Keratinocyte (primary cell): Measurements from ENCODE around the gene SLC12A5.

Experiments used
- EZH2 ChIP-seq: IDR thresholded peaks from one replicate; pipeline ENCODE4 v1.6.1; 2012; ENCODE audit warnings: inconsistent platforms, mild to moderate bottlenecking, low read length, moderate library complexity
- TF ChIP-seq, protein P1 (sequence below), 3 experiments: IDR thresholded peaks in 1 of 3; conservative IDR thresholded peaks in 1 of 3; optimal IDR thresholded peaks in 1 of 3; 2 replicates in 2 of 3; 3 replicates in 1 of 3; pipeline versions ENCODE3 to v1.5.1; 2011; ENCODE audit warnings: low read length in 3 of 3, mild to moderate bottlenecking in 3 of 3, moderate library complexity in 2 of 3, control low read depth in 1 of 3, inconsistent platforms in 1 of 3; ENCODE audit not compliant: insufficient read depth in 2 of 3; ENCODE audit errors: extremely low read depth in 1 of 3

GRCh38 chr20:46002008-46002407, 27.0 kb upstream of the SLC12A5 start:
- TF ChIP-seq, protein P1, sequence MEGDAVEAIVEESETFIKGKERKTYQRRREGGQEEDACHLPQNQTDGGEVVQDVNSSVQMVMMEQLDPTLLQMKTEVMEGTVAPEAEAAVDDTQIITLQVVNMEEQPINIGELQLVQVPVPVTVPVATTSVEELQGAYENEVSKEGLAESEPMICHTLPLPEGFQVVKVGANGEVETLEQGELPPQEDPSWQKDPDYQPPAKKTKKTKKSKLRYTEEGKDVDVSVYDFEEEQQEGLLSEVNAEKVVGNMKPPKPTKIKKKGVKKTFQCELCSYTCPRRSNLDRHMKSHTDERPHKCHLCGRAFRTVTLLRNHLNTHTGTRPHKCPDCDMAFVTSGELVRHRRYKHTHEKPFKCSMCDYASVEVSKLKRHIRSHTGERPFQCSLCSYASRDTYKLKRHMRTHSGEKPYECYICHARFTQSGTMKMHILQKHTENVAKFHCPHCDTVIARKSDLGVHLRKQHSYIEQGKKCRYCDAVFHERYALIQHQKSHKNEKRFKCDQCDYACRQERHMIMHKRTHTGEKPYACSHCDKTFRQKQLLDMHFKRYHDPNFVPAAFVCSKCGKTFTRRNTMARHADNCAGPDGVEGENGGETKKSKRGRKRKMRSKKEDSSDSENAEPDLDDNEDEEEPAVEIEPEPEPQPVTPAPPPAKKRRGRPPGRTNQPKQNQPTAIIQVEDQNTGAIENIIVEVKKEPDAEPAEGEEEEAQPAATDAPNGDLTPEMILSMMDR (optimal IDR thresholded peaks at IDR 0.05 in 1 of 3, IDR thresholded peaks at IDR 0.05 in 1 of 3, conservative IDR thresholded peaks at IDR 0.05 in 1 of 3; ENCODE audit: extremely low read depth in 1 of 3, insufficient read depth in 2 of 3, low read length in 3 of 3), result no peak
- no peak for TF ChIP-seq EZH2
